Ovary (tissue), 3 donors: Measurements from ENCODE around the gene MPRIP.

Experiments used
- EP300 ChIP-seq: sonication (generic); formaldehyde crosslinking; IDR thresholded peaks from one replicate; pipeline ENCODE4 v1.6.1; 2017; ENCODE audit warnings: antibody characterized with exemption
- POLR2A ChIP-seq: fragments of 450-650 bp; IDR thresholded peaks from one replicate; pipeline ENCODE4 v1.6.1; 2017; ENCODE audit warnings: antibody characterized with exemption, mild to moderate bottlenecking, moderate library complexity
- TF ChIP-seq, protein P1 (sequence below), 3 donors: fragments of 450-650 bp in 2 of 3; fragments of 200-600 bp in 1 of 3; IDR thresholded peaks; one replicate each; pipeline versions ENCODE4 v1.5.1 to v1.8.0; 2016 to 2022; ENCODE audit warnings: antibody characterized with exemption in 3 of 3, mild to moderate bottlenecking in 1 of 3
- donor health status: DM: no; HTN: no; CAD: no.

GRCh38 chr17:17215575-17215974 is 173.3 kb downstream of the MPRIP start:
- TF ChIP-seq EP300: no peak
- no peak for TF ChIP-seq POLR2A
- TF ChIP-seq, protein P1, sequence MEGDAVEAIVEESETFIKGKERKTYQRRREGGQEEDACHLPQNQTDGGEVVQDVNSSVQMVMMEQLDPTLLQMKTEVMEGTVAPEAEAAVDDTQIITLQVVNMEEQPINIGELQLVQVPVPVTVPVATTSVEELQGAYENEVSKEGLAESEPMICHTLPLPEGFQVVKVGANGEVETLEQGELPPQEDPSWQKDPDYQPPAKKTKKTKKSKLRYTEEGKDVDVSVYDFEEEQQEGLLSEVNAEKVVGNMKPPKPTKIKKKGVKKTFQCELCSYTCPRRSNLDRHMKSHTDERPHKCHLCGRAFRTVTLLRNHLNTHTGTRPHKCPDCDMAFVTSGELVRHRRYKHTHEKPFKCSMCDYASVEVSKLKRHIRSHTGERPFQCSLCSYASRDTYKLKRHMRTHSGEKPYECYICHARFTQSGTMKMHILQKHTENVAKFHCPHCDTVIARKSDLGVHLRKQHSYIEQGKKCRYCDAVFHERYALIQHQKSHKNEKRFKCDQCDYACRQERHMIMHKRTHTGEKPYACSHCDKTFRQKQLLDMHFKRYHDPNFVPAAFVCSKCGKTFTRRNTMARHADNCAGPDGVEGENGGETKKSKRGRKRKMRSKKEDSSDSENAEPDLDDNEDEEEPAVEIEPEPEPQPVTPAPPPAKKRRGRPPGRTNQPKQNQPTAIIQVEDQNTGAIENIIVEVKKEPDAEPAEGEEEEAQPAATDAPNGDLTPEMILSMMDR (IDR thresholded peaks at IDR 0.05): no peak
